Forelimb muscle (tissue), 1 donor: Measurements from ENCODE around the gene OTUD3. TPM values are rescaled to one million over a fixed set of nuclear protein-coding genes. Genes with fewer than 3 reads are reported as not detected.
"Not testable (repeated sequence)": the region's sequence is repeated elsewhere in the genome, so short reads cannot be mapped to it uniquely, and the experiment has no call there.

ENCODE experiments used
- DNase-seq: peaks from one replicate; pipeline ENCODE4 v3.0.0-alpha.2; 2013; ENCODE audit warnings: low read depth
- polyA plus RNA-seq: library from polyadenylated mRNA; unstranded; fragments of 120-200 nt; gene quantifications from one replicate; pipeline ENCODE4 v1.2.1, GENCODE V29; 2013; ENCODE audit not compliant: insufficient read length

OTUD3 gene, protein sequence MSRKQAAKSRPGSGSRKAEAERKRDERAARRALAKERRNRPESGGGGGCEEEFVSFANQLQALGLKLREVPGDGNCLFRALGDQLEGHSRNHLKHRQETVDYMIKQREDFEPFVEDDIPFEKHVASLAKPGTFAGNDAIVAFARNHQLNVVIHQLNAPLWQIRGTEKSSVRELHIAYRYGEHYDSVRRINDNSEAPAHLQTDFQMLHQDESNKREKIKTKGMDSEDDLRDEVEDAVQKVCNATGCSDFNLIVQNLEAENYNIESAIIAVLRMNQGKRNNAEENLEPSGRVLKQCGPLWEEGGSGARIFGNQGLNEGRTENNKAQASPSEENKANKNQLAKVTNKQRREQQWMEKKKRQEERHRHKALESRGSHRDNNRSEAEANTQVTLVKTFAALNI
- polyA plus RNA-seq = 7.9 TPM

GRCh38 chr1:19882111-19883071, at the start of gene OTUD3:
Gene OTUD3 (plus strand): TSS chr1:19882395. CDS start chr1:19882514, 119 bp downstream.
- DNase-seq = peak; percentile 96

DNA sequence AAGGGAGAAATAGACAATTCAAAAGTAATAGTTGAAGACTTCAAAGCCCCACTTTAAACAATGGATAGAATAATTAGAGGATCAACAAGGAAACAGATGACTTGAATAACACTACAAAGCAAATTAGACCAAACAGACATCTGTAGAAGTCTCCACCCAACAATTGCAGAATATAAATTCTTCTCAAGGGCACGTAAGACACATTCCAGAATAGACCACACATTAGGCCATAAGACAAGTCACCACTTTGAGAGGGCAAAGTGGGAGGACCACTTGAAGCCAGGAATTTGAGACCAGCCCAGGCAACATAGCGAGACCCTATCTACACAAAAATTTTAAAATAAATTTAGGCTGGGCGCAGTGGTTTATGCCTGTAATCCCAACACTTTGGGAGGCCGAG, 46.6 kb upstream of the OTUD3 start:
- DNase-seq = no peak

DNA sequence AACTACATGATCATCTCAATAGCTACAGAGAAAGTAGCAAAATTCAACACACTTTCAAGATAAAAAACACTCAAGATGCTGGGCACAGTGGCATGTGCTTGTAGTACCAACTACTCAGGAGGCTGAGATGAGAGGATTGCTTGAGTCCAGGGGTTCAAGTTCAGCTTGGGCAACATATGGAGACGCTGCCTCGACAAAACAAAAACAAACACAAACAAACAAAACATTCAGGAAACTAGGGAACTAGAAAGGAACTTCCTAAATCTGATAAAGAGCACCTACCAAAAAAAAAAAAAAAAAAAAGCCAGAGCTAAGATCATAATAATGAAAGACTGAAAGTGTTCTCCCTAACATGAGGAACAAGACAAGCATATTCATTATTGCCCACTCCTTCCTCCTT, 44.3 kb upstream of the OTUD3 start:
- DNase-seq = no peak

GRCh38 chr1:19840228-19840627, 42.0 kb upstream of the OTUD3 start:
- DNase-seq = no peak

- DNase-seq = no peak
Measured at GRCh38 chr1:19844731-19845495, 37.3 kb upstream of the OTUD3 start.

DNA sequence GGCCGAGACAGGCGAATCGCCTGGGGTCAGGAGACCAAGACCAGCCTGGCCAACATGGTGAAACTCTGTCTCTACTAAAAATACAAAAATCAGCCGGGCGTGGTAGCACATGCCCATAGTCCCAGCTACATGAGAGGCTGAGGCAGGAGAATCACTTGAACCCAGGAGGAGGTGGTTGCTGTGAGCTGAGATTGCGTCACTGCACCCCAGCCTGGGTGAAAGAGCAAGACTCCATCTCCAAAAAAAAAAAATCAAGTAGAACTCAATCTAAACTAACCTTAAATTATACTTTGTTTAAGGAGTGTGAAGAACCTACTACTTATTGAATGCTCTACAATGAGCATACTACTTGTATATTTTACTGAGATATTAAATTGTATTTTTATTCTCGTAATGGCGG, 36.6 kb upstream of the OTUD3 start:
- DNase-seq = no peak

DNA sequence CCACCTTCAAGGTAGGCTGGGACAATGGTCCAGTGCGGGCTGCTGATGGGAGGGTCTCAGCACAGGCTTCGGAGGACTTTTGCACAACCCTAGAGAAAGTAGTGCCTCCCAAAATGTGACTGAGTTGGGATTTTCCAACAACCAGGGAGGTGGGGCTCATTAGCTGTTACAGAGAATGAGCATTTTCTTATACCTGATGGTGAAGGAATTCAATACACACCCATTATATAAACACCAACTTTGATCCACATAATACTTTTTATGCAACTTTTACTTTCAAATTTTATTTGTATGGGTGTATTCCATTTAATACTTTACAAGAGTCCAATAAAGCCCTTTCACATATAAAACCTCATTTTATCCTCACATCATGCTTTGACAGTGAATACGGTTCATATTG, 35.9 kb upstream of the OTUD3 start:
- no peak for DNase-seq

DNA sequence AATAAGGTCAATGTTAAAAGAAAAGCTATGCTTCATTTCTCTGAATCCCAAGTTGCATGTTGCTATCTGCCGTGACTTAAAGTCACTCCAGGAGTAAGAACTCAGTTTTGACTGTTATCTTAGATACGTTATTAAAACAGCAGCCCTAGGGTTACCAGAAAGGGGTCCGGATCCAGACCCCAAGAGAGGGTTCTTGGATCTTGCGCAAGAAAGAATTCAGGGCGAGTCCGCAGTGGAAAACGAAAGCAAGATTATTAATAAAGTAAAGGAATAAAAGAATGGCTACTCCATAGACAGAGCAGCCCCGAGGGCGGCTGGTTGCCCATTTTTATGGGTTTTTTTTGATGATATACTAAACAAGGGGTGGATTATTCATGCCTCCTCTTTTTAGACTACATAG, 34.9 kb upstream of the OTUD3 start:
- DNase-seq = not testable (repeated sequence)

GRCh38 chr1:19849307-19849706, 32.9 kb upstream of the OTUD3 start:
- not testable (repeated sequence) for DNase-seq

GRCh38 chr1:19850214-19850613, 32.0 kb upstream of the OTUD3 start:
- DNase-seq = no peak

DNA sequence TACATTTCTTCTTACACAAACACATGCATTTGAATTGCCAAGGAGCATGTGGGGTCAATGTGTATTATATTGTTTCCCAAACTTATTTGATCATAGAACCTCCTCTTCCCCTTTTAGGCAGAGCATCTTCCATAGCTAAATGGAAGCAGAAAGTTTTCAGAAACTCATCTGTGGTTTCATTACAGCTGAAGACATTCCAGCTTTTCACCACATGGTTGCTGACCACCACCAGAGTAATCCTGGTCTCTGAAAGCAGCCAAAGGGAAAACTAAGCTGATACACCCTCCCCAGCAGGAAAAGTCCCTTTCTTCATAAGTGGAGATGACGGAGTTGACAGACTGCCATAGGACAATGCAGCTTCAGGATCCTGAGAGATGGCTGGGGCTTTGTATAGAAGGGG, 30.2 kb upstream of the OTUD3 start:
- DNase-seq = no peak

DNA sequence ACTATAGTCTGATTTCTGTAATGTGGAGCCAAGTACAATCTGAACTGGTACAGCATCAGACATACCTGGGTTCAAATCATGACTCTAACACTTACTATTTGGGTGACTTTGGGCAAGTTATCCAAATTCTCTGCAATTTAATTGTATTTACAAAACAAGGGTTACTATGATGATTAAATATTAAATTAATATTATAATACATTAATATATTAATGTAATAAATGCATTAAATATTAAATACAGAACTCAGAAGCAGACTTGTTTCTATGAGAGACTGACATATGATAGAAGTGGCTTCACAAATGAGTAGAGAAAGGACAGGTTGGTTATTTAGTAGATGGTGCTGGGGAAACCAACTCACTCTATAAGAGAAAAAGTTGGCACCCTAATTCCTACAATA, 27.3 kb upstream of the OTUD3 start:
- no peak for DNase-seq

DNA sequence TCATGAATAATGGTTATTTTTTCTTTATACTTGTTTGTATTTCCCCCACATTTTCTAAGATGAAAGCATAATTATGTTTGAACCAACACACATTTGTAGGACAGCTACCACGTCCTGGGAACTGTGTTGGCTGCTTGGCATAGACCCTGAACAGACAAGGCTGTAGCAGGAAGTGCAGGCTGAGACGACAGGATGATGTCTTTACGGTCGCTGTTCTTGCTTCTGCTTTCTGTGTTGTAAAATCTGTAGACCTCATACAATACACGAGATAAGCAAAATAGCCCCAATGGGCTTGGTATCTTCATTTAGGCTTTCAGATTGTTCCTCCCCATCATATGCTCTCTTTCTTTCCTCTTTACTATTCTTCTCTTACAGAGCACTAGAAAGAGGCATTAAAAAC, 23.3 kb upstream of the OTUD3 start:
- DNase-seq = no peak

DNA sequence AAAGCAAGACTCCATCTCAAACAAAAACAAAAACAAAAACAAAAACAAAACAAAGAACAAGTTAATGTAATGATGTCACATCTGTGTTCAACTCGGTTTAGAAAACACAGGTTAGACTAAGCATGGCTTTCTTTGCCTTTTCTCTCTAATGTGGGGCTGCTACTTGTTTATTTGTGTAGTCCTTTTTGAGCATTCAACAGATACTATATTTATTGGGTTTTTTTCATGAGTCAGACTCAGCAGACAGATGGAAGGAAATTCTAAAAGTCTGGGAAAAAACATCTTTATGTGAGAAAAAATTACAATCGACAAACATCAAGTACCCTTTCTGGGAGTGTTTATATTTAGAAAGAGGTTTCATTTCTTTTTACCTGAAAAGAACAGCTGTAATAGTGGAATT, 22.3 kb upstream of the OTUD3 start:
- DNase-seq = no peak

DNA sequence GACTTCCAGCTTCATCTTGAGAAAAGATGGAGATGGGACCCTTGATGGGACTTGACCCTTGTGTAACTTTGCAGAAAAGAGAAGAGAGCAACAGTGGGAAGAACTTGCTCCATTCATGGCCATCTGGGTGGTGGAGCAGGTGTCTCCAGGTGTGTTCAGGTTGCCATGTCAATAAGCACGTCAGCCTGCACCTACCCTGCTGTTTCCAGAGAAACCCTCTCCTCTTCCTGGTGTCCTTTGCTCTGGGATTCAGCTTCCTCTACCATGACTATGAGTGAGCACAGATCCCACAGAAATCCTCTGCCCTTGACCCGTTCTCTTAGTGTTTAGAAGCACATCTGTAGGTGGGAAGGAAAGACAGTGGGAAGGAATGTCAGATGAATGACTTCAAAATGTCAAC, 21.8 kb upstream of the OTUD3 start:
- no peak for DNase-seq

DNA sequence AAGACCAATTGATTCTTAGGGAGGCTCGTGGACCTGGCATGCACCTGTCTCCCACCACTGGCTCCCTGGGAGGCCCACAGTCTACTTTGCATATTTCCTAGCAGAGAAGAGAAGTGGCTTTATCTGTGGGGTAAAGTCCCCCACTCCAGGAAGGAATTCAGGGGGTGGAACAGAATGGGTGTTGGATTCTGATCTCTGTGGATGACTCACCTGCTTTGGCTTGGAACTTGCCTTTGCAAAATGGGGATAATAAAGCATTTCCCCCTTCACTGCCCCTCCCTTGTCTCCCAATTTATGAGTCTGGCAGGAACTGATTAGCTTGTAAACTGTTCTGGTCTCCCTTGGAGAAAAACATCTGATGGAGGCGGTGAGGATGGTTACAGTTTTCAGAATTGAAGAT, 21.2 kb upstream of the OTUD3 start:
- DNase-seq = no peak

GRCh38 chr1:19861842-19862530, 20.2 kb upstream of the OTUD3 start:
- no peak for DNase-seq

DNA sequence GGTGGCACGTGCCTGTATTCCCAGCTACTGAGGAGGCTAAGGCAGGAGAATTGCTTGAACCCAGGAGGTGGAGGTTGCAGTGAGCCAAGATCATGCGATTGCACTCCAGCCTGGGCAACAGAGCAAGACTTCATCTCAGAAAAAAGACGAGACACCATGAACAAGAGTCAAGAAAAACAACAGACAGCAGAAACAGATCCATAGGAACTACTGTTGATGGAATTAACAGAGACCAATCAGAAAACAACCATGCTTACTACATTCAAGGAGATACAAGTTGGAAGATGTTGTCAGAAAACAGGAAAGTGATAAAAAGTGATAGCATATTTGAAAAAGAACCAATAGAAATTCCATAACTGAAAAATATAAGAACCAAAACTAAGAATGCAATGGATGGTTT, 19.3 kb upstream of the OTUD3 start:
- DNase-seq = no peak

DNA sequence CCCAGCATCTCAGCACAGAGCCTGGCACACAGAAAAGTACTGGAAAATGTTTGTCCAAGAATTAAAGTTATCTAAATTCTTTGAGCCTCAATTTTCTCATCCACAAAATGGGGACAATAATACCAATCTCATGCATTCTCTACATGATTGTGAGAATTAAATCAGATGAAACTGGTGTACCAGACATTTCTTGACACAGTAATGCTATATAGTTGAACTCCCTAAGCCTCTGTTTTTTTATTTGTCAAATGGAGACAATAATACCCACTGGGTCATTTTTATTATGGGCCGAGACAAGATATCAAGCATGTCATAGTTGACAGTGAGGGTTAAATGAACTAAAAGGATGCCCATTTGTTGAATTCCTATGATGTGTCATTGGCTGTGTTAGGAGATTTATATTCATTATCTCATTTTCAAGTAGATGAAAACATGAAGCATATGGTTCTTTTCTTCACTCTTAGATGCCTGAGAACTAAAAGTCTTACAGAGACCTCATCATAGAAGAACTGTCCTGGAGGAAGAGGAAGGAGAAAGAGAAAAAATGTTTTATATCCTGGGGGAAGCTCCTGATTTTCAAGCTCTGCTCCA, 17.5 kb upstream of the OTUD3 start:
- no peak for DNase-seq

- DNase-seq = no peak
Measured at GRCh38 chr1:19866029-19866428, 16.2 kb upstream of the OTUD3 start.

DNA sequence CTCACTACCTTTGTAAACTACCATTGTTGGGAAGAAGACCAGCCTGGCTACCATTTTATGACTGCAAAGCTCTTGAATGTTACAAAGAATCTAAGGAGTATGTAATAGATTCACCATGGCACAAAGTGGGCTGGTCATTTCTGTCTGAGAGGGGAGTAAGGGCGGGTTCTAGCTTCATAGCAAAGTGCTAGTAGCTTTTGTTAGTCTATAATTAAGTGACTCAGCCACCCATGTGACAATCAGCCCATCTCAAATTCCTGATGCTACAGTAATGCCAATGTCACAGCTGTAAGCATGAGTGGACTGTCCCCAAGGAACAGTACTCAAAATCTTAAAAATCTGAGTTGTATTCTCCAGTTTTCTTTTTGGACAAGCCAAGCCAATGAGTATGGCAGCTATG, 15.4 kb upstream of the OTUD3 start:
- no peak for DNase-seq
